K562 (cell line): ENCODE measurements around the gene CORO6. TPM values are rescaled to one million over a fixed set of nuclear protein-coding genes. Genes with fewer than 3 reads are reported as not detected.

Source experiments
- ATF7 ChIP-seq: fragments of 450-650 bp; IDR thresholded peaks from 2 replicates; pipeline ENCODE4 v1.7.1; 2014; ENCODE audit warnings: mild to moderate bottlenecking, moderate library complexity
- BRF2 ChIP-seq: IDR thresholded peaks from 3 replicates; pipeline ENCODE4 v1.6.1; 2011; ENCODE audit warnings: borderline replicate concordance, mild to moderate bottlenecking; ENCODE audit not compliant: insufficient read length, insufficient read depth
- HDAC8 ChIP-seq: fragments of 450-650 bp; IDR thresholded peaks from 2 replicates; pipeline ENCODE4 v1.6.1; 2016; ENCODE audit warnings: mild to moderate bottlenecking, missing genetic modification characterization, moderate library complexity, missing compliant biosample characterization
- MGA ChIP-seq: fragments of 450-650 bp; IDR thresholded peaks from 2 replicates; pipeline ENCODE4 v1.6.1; 2016; ENCODE audit warnings: mild to moderate bottlenecking, moderate library complexity
- POLR2A ChIP-seq: fragments of 450-650 bp; conservative IDR thresholded peaks from 2 replicates; pipeline ENCODE4 v1.6.1; 2016
- PRPF4 ChIP-seq: fragments of 200-400 bp; formaldehyde crosslinking; IDR thresholded peaks from one replicate; pipeline ENCODE4 v1.6.1; 2017; ENCODE audit warnings: low read length, low read depth, mild to moderate bottlenecking; ENCODE audit not compliant: insufficient read depth, poor library complexity, severe bottlenecking
- SAFB ChIP-seq: fragments of 200-400 bp; formaldehyde crosslinking; IDR thresholded peaks from 2 replicates; pipeline ENCODE4 v1.6.1; 2017; ENCODE audit warnings: low read depth, low read length, borderline replicate concordance
- SIN3A ChIP-seq, 2 experiments: fragments of 150-350 bp in 1 of 2; IDR thresholded peaks; 2 replicates each; pipeline ENCODE4 v1.6.1; 2011 to 2016; ENCODE audit warnings: borderline replicate concordance in 2 of 2, low read depth in 2 of 2, low read length in 2 of 2, mild to moderate bottlenecking in 2 of 2, moderate library complexity in 2 of 2; ENCODE audit not compliant: control insufficient read depth in 1 of 2
- SMARCE1 ChIP-seq: fragments of 450-650 bp; IDR thresholded peaks from 2 replicates; pipeline ENCODE4 v1.7.1; 2016; ENCODE audit warnings: mild to moderate bottlenecking
- TBP ChIP-seq: optimal IDR thresholded peaks from 2 replicates; pipeline ENCODE3; 2011; ENCODE audit warnings: low read depth, low read length, improper control_type of control experiment
- TGIF2 ChIP-seq: sonication (generic); formaldehyde crosslinking; IDR thresholded peaks from 2 replicates; pipeline ENCODE4 v1.8.1; 2022; ENCODE audit warnings: mild to moderate bottlenecking, missing genetic modification reagents, moderate library complexity
- YY1 ChIP-seq, 3 experiments: IDR thresholded peaks; 2 replicates each; pipeline ENCODE4 v1.6.1; 2011; ENCODE audit warnings: low read length in 2 of 3, mild to moderate bottlenecking in 2 of 3, moderate library complexity in 2 of 3, borderline replicate concordance in 1 of 3, control low read depth in 1 of 3, low read depth in 1 of 3; ENCODE audit not compliant: insufficient read depth in 3 of 3, insufficient replicate concordance in 2 of 3, control insufficient read depth in 1 of 3, insufficient read length in 1 of 3; ENCODE audit errors: extremely low read depth in 1 of 3
- polyA plus RNA-seq, 8 experiments: library from polyadenylated mRNA; depleted of rRNA in 4 of 8; stranded (reverse) in 5 of 8; unstranded in 3 of 8; fragments of >200 nt; fragmentation: Nextera tagmentation in 2 of 8; fragmentation: Illumina TruSeq in 1 of 8; extraction: Ambion mirVana in 2 of 8; extraction: Trizol in 1 of 8; gene quantifications; 2 replicates each; pipeline versions ENCODE4 v1.2.1 to v1.2.3, GENCODE V29; 2011 to 2014; ENCODE audit warnings: inconsistent platforms in 1 of 8, missing spikeins in 1 of 8
- total RNA-seq, 7 experiments: library from RNA; depleted of rRNA in 6 of 7; stranded (reverse); fragments of >200 nt in 6 of 7; fragmentation: Illumina TruSeq in 2 of 7; extraction: Trizol in 2 of 7; gene quantifications; 2 replicates each; pipeline versions ENCODE4 v1.2.1 to v1.2.3, GENCODE V29; 2011 to 2021; ENCODE audit warnings: low replicate concordance in 1 of 7

CORO6 gene
- total and polyA plus RNA-seq, 9 of the 15 experiments (the other 6 are each of a cell fraction or from before 2014, with no cell fraction given): 0.04 to 11.9 (median 2.4) TPM

- peak; percentile 55 for TF ChIP-seq MGA
- TF ChIP-seq PRPF4: no peak
- TF ChIP-seq YY1 (IDR thresholded peaks at IDR 0.05; ENCODE audit: borderline replicate concordance in 1 of 3, control insufficient read depth in 1 of 3, extremely low read depth in 1 of 3, insufficient read depth in 3 of 3, insufficient read length in 1 of 3, insufficient replicate concordance in 2 of 3, low read depth in 1 of 3, low read length in 2 of 3): peak in 1 of 3 experiments; percentile 44
- TF ChIP-seq TBP: peak; percentile 49
- no peak for TF ChIP-seq HDAC8
- TF ChIP-seq SMARCE1: 0 out of 2 replicates have a peak, but pooled peaks have one; percentile 19
- 0 out of 4 replicates have a peak, but pooled peaks of 1 of the 2 experiments have one; percentile 40 for TF ChIP-seq SIN3A (IDR thresholded peaks at IDR 0.05; ENCODE audit: borderline replicate concordance in 2 of 2, control insufficient read depth in 1 of 2, low read depth in 2 of 2, low read length in 2 of 2)
- TF ChIP-seq TGIF2 (CRISPR knock-in tag): no peak
- TF ChIP-seq ATF7: 0 out of 2 replicates have a peak, but pooled peaks have one; percentile 38
- TF ChIP-seq BRF2: no peak
- TF ChIP-seq SAFB: no peak
- peak; percentile 61; the same call in 1 of the 2 replicates for TF ChIP-seq POLR2A
These were observed at the start of gene CORO6 (continued) for GRCh38 chr17:29622337-29623282.
